IMR-90 (cell line): ENCODE results near the gene DMRTC2. TPM values are rescaled to one million over a fixed set of nuclear protein-coding genes. Genes with fewer than 3 reads are reported as not detected.

Experiments used
- ATAC-seq: fragments of 200-7000 bp; cut with Tn5 transposase; 2 replicates; pipeline ENCODE4 v1.9.1; 2020; ENCODE audit warnings: low read depth, mild to moderate bottlenecking, moderate library complexity
- BruUV-seq: library from RNA; stranded (reverse); fragments of 400-500 nt; replicated peaks from 2 replicates; lab custom pipeline; 2021; lab: Mats Ljungman, UMichigan
- CTCF ChIA-PET: fragments of 300-600 bp; formaldehyde crosslinking; extraction: SDS; loops from one replicate; lab custom pipeline; 2021; ENCODE audit warnings: antibody characterized with exemption; lab: Yijun Ruan, JAX
- POLR2A ChIA-PET: fragments of 300-600 bp; sonication (Branson Sonifier 250); formaldehyde crosslinking; loops from one replicate; lab custom pipeline; 2022; ENCODE audit warnings: antibody characterized with exemption; ENCODE audit not compliant: unreplicated experiment; lab: Charles Lee
- DNase-seq: peaks from one replicate; pipeline ENCODE4 v3.0.0; 2013
- H2AFZ ChIP-seq: replicated peaks from 2 replicates; pipeline ENCODE3; 2013; ENCODE audit warnings: low read length, mild to moderate bottlenecking; ENCODE audit not compliant: poor library complexity
- H2AK5ac ChIP-seq: 2 replicates; pipeline ENCODE4 v1.6.1; 2013; ENCODE audit warnings: low read depth, low read length, inconsistent platforms
- H2AK9ac ChIP-seq: replicated peaks from 2 replicates; pipeline ENCODE3; 2013; ENCODE audit warnings: mild to moderate bottlenecking, low read depth, low read length, moderate library complexity; ENCODE audit not compliant: poor library complexity
- H2BK120ac ChIP-seq: 2 replicates; pipeline ENCODE4 v1.6.1; 2013; ENCODE audit warnings: low read depth, low read length, inconsistent platforms
- H2BK15ac ChIP-seq: 3 replicates; pipeline ENCODE4 v1.6.1; 2013; ENCODE audit warnings: low read depth, low read length, inconsistent platforms
- H2BK20ac ChIP-seq: 2 replicates; pipeline ENCODE4 v1.6.1; 2013; ENCODE audit warnings: low read depth, mild to moderate bottlenecking, inconsistent platforms, low read length, moderate library complexity
- H2BK5ac ChIP-seq: 2 replicates; pipeline ENCODE4 v1.6.1; 2013; ENCODE audit warnings: mild to moderate bottlenecking, low read depth, low read length, inconsistent platforms; ENCODE audit not compliant: poor library complexity, severe bottlenecking
- H3K14ac ChIP-seq: replicated peaks from 2 replicates; pipeline ENCODE4 v1.6.1; 2013; ENCODE audit warnings: low read depth, low read length, inconsistent platforms
- H3K18ac ChIP-seq: 2 replicates; pipeline ENCODE4 v1.6.1; 2013; ENCODE audit warnings: low read depth, low read length, control low read depth
- H3K23ac ChIP-seq: 2 replicates; pipeline ENCODE4 v1.6.1; 2013; ENCODE audit warnings: low read depth, low read length, inconsistent platforms
- H3K27ac ChIP-seq: 2 replicates; pipeline ENCODE4 v1.5.1; 2013; ENCODE audit warnings: mild to moderate bottlenecking, control low read depth, low read length; ENCODE audit not compliant: insufficient read depth
- H3K27me3 ChIP-seq: 2 replicates; pipeline ENCODE4 v1.6.1; 2013; ENCODE audit warnings: low read length; ENCODE audit not compliant: control insufficient read depth, insufficient read depth
- H3K36me3 ChIP-seq: 2 replicates; pipeline ENCODE4 v1.6.1; 2013; ENCODE audit warnings: low read length, mixed read lengths; ENCODE audit not compliant: control insufficient read depth, insufficient read depth
- H3K4ac ChIP-seq: 2 replicates; pipeline ENCODE4 v1.6.1; 2013; ENCODE audit warnings: low read depth, low read length, inconsistent platforms
- H3K4me1 ChIP-seq: 2 replicates; pipeline ENCODE4 v1.6.1; 2013; ENCODE audit warnings: low read length, mixed read lengths; ENCODE audit not compliant: control insufficient read depth, insufficient read depth
- H3K4me2 ChIP-seq: 2 replicates; pipeline ENCODE4 v1.6.1; 2013; ENCODE audit warnings: low read depth, mild to moderate bottlenecking, control low read depth, low read length, moderate library complexity
- H3K4me3 ChIP-seq: 2 replicates; pipeline ENCODE4 v1.5.1; 2013; ENCODE audit warnings: low read depth, mild to moderate bottlenecking, control low read depth, low read length, moderate library complexity; ENCODE audit not compliant: insufficient read depth
- H3K56ac ChIP-seq: 2 replicates; pipeline ENCODE4 v1.6.1; 2013; ENCODE audit warnings: low read length, inconsistent platforms; ENCODE audit not compliant: insufficient read depth; ENCODE audit errors: extremely low read depth
- H3K79me1 ChIP-seq, 2 experiments: 2 replicates each; pipeline ENCODE4 v1.6.1; 2013; ENCODE audit warnings: low read length in 2 of 2, inconsistent platforms in 1 of 2, low read depth in 1 of 2
- H3K9ac ChIP-seq: 2 replicates; pipeline ENCODE4 v1.6.1; 2013; ENCODE audit warnings: low read depth, low read length, control low read depth
- H3K9me1 ChIP-seq: 2 replicates; pipeline ENCODE4 v1.6.1; 2013; ENCODE audit warnings: low read length, inconsistent platforms; ENCODE audit not compliant: insufficient read depth
- H3K9me3 ChIP-seq: 2 replicates; pipeline ENCODE4 v1.6.1; 2013; ENCODE audit warnings: low read length; ENCODE audit not compliant: control insufficient read depth, insufficient read depth
- H4K20me1 ChIP-seq: 2 replicates; pipeline ENCODE4 v1.6.1; 2013; ENCODE audit warnings: low read length, inconsistent platforms; ENCODE audit not compliant: insufficient read depth
- H4K5ac ChIP-seq: 2 replicates; pipeline ENCODE4 v1.6.1; 2013; ENCODE audit warnings: mild to moderate bottlenecking, low read depth, low read length, control low read depth
- H4K8ac ChIP-seq, 2 experiments: 2 replicates each; pipeline ENCODE4 v1.6.1; 2013; ENCODE audit warnings: low read depth in 2 of 2, low read length in 2 of 2, control low read depth in 1 of 2, inconsistent platforms in 1 of 2
- H4K91ac ChIP-seq: 2 replicates; pipeline ENCODE4 v1.6.1; 2013; ENCODE audit warnings: low read depth, low read length, inconsistent platforms; ENCODE audit not compliant: insufficient read depth
- CEBPB ChIP-seq: IDR thresholded peaks from 2 replicates; pipeline ENCODE4 v1.6.1; 2012; ENCODE audit warnings: low read depth, low read length, improper control_type of control experiment
- RAD21 ChIP-seq: IDR thresholded peaks from 2 replicates; pipeline ENCODE4 v1.6.1; 2012; ENCODE audit warnings: low read length, improper control_type of control experiment
- RCOR1 ChIP-seq: IDR thresholded peaks from 2 replicates; pipeline ENCODE4 v1.6.1; 2012; ENCODE audit warnings: mild to moderate bottlenecking, low read length, improper control_type of control experiment; ENCODE audit not compliant: insufficient replicate concordance
- WGBS, 2 experiments: methylation state at CpG; one replicate each; pipeline versions ENCODE4 v1.1.5 to v1.1.7; 2013; ENCODE audit warnings: missing lambda C conversion rate in 2 of 2; ENCODE audit not compliant: insufficient read length in 1 of 2; ENCODE audit errors: extremely low coverage in 2 of 2; 5-methylcytosine and 5-hydroxymethylcytosine counted together
- dilution Hi-C: fragments of 300-500 bp; cut with HindIII; formaldehyde crosslinking; loops from one replicate; pipeline ENCODE4 v1.14.3; 2018; ENCODE audit warnings: low sequenced_read_pairs; ENCODE audit not compliant: unreplicated experiment
- in situ Hi-C: fragments of 300-500 bp; cut with MboI; formaldehyde crosslinking; loops from 3 replicates; pipeline ENCODE4 v1.14.3; 2019; ENCODE audit warnings: low sequenced_read_pairs, inconsistent platforms, mixed read lengths
- intact Hi-C: fragments of 100-400 bp; cut with micrococcal nuclease; formaldehyde crosslinking; loops from 2 replicates; pipeline ENCODE4 v1.10.0; 2022
- polyA plus RNA-seq, 3 experiments: library from polyadenylated mRNA; depleted of rRNA; stranded (reverse); fragments of >200 nt; gene quantifications; 2 replicates each; pipeline ENCODE4 v1.2.3, GENCODE V29; 2012; ENCODE audit warnings: low replicate concordance in 1 of 3
- total RNA-seq: library from RNA; depleted of rRNA; stranded (reverse); fragments of >200 nt; gene quantifications from 2 replicates; pipeline ENCODE4 v1.2.3, GENCODE V29; 2012
- TF ChIP-seq, protein P1 (sequence below): fragments of 150-350 bp; IDR thresholded peaks from 2 replicates; pipeline ENCODE4 v1.6.1; 2017; ENCODE audit warnings: mild to moderate bottlenecking, antibody characterized with exemption, low read length, low read depth

Gene DMRTC2
- total and polyA plus RNA-seq, 2 of the 4 experiments (the other 2 are of a cell fraction) = not detected

DNA sequence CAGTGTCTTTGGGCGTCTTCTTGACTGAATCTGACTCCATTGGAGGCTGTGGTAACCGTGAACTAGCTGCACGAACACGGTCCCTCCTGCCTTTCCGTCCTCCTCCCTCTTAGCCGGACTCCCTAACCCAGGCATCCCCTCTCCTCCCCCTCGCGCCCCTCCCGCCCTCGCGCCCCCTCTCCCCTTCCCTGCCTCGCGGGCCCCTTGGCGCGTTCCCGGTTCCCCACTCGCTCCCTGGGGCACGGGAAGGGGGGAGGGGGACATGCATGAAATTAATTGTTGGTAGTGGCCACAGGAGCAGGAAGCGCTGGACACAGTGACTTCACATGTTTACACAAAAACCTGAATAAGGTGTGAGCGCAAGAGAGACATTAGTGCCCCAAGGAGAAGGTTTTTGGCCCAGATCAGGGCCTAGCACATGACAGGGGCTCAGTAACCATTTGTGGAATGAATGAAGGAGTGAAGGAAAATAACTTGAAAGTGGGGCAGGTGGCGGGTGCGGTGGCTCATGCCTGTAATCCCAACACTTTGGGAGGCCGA, 279 bp downstream of the DMRTC2 start:
- POLR2A ChIA-PET = no interaction called here
- no peak overlapping the region for H3K23ac ChIP-seq
- dilution Hi-C loops (no loop called here), in situ Hi-C loops (no loop called here), intact Hi-C loops (no loop called here)
- no peaks in the 10 kb centered on the region for H3K4me1 ChIP-seq
- no peaks in the 10 kb centered on the region for H3K79me1 ChIP-seq
- H2BK120ac ChIP-seq = no peak overlapping the region
- H3K9me3 ChIP-seq = no peaks in the 10 kb centered on the region
- no peak overlapping the region for H2BK15ac ChIP-seq
- H3K27me3 ChIP-seq = peaks cover 7% of the 10 kb centered on the region
- H3K14ac ChIP-seq = no peak overlapping the region
- WGBS, 2 experiments = 88% methylated on average over 3 of the region's 23 CpGs; no CpG with 5 or more reads in 1 of the 2 experiments
- TF ChIP-seq CEBPB = no peak
- no peak for TF ChIP-seq RAD21
- no peak for TF ChIP-seq RCOR1
- TF ChIP-seq, protein P1, sequence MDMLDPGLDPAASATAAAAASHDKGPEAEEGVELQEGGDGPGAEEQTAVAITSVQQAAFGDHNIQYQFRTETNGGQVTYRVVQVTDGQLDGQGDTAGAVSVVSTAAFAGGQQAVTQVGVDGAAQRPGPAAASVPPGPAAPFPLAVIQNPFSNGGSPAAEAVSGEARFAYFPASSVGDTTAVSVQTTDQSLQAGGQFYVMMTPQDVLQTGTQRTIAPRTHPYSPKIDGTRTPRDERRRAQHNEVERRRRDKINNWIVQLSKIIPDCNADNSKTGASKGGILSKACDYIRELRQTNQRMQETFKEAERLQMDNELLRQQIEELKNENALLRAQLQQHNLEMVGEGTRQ = no peak
- no peak overlapping the region for H3K4ac ChIP-seq
- CTCF ChIA-PET = no interaction called here
- H2AK9ac ChIP-seq = peak overlapping the region; percentile 52
- H2AFZ ChIP-seq = no peak overlapping the region
- no peak overlapping the region for H4K5ac ChIP-seq
- H3K4me3 ChIP-seq = no peak overlapping the region
- no peak overlapping the region for H2BK5ac ChIP-seq
- H4K8ac ChIP-seq = no peak overlapping the region
- H3K9me1 ChIP-seq = no peaks in the 10 kb centered on the region
- H4K20me1 ChIP-seq = no peaks in the 10 kb centered on the region
- H3K56ac ChIP-seq = no peak overlapping the region
- no peaks in the 10 kb centered on the region for H3K36me3 ChIP-seq
- no peak overlapping the region for H3K9ac ChIP-seq
- BruUV-seq = no TSS peak
- H4K91ac ChIP-seq = no peak overlapping the region
- DNase-seq (no peak), ATAC-seq (no peak)
- H2BK20ac ChIP-seq = no peak overlapping the region
- no peak overlapping the region for H3K4me2 ChIP-seq
- no peak overlapping the region for H3K27ac ChIP-seq
- H2AK5ac ChIP-seq = no peak overlapping the region
- H3K18ac ChIP-seq = no peak overlapping the region
